Measurements from ENCODE around the gene CLCN7.

The CLCN7 gene

GRCh38 chr16:1460602-1461138, 14.2 kb downstream of the CLCN7 start:
- DNase-seq = no peak

GRCh38 chr16:1459967-1460366, 14.9 kb downstream of the CLCN7 start:
- no peak for DNase-seq

- no peak for DNase-seq
These were observed 15.9 kb downstream of the CLCN7 start for GRCh38 chr16:1458977-1459341.

- no peak for DNase-seq
These were observed 16.4 kb downstream of the CLCN7 start for GRCh38 chr16:1458336-1458976.

- no peak for DNase-seq
These were observed 17.2 kb downstream of the CLCN7 start for GRCh38 chr16:1457489-1458245.

GRCh38 chr16:1456951-1457350, 17.9 kb downstream of the CLCN7 start:
- DNase-seq = no peak

- DNase-seq = no peak
These were observed 19.3 kb downstream of the CLCN7 start for GRCh38 chr16:1455190-1456171.

- DNase-seq = no peak
These were observed 20.3 kb downstream of the CLCN7 start for GRCh38 chr16:1454561-1454960.

GRCh38 chr16:1453316-1453715, 21.5 kb downstream of the CLCN7 start:
- no peak for DNase-seq

GRCh38 chr16:1452530-1452929, 22.3 kb downstream of the CLCN7 start:
- DNase-seq = no peak

- no peak for DNase-seq
These were observed 23.0 kb downstream of the CLCN7 start for GRCh38 chr16:1451702-1452392.

- DNase-seq = no peak
These were observed 24.0 kb downstream of the CLCN7 start for GRCh38 chr16:1450841-1451240.

GRCh38 chr16:1450218-1450617, 24.6 kb downstream of the CLCN7 start:
- no peak for DNase-seq

- no peak for DNase-seq
These were observed 25.5 kb downstream of the CLCN7 start for GRCh38 chr16:1449201-1449788.

- no peak for DNase-seq
These were observed 26.2 kb downstream of the CLCN7 start for GRCh38 chr16:1448536-1449116.

GRCh38 chr16:1447965-1448364, 26.9 kb downstream of the CLCN7 start:
- DNase-seq = no peak

- DNase-seq = no peak
These were observed 28.3 kb downstream of the CLCN7 start for GRCh38 chr16:1446296-1447080.

- no peak for DNase-seq
These were observed 29.2 kb downstream of the CLCN7 start for GRCh38 chr16:1445518-1446203.

GRCh38 chr16:1444730-1445517, 29.9 kb downstream of the CLCN7 start:
- no peak for DNase-seq
